ENCODE data around the gene SLC2A9. TPM values are rescaled to one million over a fixed set of nuclear protein-coding genes. Genes with fewer than 3 reads are reported as not detected.

Gene SLC2A9
- total RNA-seq, 1 experiment from 2014 or later: 33.3 TPM

DNA sequence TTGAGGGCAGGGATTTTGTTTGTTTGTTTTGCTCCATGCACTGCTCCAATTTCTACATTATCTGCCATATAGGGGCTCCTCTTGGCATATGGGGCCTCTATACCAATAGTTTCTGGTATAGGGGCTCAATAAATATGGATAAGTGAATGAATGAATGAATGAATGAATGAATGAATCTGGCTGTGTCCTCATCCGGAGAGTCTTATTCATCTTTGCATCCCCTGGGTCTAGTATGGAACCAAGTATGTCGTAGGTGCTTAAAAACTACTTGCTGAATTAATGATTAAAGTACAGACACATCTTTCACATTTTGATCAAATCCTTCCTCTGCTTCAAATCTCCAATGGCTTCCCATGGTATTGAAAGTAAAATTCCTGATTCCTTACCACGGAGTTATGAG is 159.7 kb downstream of the SLC2A9 start:
- Mint-ChIP-seq H3K4me3 (ENCODE audit: unreplicated experiment) (no peak overlapping the region), H3K4me1 (ENCODE audit: insufficient read depth, unreplicated experiment) (no peaks in the 10 kb centered on the region), H3K27ac (ENCODE audit: low read depth, unreplicated experiment) (no peak overlapping the region), H3K9me3 (ENCODE audit: unreplicated experiment) (no peaks in the 10 kb centered on the region), H3K27me3 (ENCODE audit: insufficient read depth, unreplicated experiment) (no peaks in the 10 kb centered on the region), H3K36me3 (ENCODE audit: insufficient read depth, unreplicated experiment) (no peaks in the 10 kb centered on the region)
- TF ChIP-seq, protein P1, sequence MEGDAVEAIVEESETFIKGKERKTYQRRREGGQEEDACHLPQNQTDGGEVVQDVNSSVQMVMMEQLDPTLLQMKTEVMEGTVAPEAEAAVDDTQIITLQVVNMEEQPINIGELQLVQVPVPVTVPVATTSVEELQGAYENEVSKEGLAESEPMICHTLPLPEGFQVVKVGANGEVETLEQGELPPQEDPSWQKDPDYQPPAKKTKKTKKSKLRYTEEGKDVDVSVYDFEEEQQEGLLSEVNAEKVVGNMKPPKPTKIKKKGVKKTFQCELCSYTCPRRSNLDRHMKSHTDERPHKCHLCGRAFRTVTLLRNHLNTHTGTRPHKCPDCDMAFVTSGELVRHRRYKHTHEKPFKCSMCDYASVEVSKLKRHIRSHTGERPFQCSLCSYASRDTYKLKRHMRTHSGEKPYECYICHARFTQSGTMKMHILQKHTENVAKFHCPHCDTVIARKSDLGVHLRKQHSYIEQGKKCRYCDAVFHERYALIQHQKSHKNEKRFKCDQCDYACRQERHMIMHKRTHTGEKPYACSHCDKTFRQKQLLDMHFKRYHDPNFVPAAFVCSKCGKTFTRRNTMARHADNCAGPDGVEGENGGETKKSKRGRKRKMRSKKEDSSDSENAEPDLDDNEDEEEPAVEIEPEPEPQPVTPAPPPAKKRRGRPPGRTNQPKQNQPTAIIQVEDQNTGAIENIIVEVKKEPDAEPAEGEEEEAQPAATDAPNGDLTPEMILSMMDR (IDR thresholded peaks at IDR 0.05; ENCODE audit: unreplicated experiment): no peak
- BruUV-seq (replicated peaks): no TSS peak
- POLR2A ChIA-PET: no interaction called here
- intact Hi-C loops (cut with micrococcal nuclease): no loop called here
- CTCF ChIA-PET: no interaction called here
- no peak for DNase-seq (ENCODE audit: unreplicated experiment)

DNA sequence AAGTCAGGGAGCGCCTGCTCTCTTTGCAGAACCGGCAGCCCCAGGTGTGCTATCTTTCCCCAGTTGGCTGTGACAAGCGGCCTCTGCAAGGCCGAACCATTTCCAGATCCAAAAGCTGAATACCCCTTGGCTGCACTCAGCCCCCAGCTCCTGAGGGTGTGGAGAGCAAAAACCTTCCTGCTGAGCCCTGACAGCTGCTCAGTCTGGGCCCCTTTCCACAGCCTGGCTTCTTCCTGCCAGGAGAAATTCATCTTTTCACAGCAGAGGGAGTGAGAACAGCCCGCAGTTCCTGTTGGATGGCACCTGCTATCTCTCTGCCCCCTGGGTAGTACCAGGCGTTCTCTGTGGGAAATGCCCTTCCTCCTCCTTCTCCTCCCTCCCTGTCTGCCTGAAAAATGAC is 161.5 kb downstream of the SLC2A9 start:
- H3K4me1 Mint-ChIP-seq (ENCODE audit: insufficient read depth, unreplicated experiment): no peaks in the 10 kb centered on the region
- no peaks in the 10 kb centered on the region for H3K9me3 Mint-ChIP-seq (ENCODE audit: unreplicated experiment)
- intact Hi-C loops (cut with micrococcal nuclease): no loop called here

DNA sequence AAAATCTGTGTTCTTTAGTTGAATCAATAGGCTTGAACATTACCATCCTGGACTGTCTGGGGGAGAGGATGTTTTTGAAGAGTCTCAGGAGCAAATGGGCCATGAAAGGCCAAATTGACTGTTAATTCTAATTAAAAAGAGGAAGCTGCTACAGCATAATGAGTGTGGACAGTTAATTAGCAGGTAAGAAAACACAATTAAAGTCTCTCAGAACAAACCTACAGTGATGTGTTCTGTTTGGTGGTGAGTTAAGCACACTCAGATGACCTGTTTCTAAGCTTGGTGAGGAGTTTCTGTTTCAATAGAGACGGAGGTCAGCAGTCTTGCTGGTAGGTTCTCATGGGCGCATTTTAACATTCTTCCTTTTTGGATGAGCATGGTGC is 171.8 kb downstream of the SLC2A9 start:
- TF ChIP-seq, protein P1 (IDR thresholded peaks at IDR 0.05; ENCODE audit: unreplicated experiment): no peak
- H3K36me3 Mint-ChIP-seq (ENCODE audit: insufficient read depth, unreplicated experiment): peaks cover 12% of the 10 kb centered on the region
- intact Hi-C loops (cut with micrococcal nuclease): no loop called here
- H3K9me3 Mint-ChIP-seq (ENCODE audit: unreplicated experiment): no peaks in the 10 kb centered on the region
- no peak overlapping the region for H3K4me3 Mint-ChIP-seq (ENCODE audit: unreplicated experiment)
- ChIA-PET POLR2A (no interaction called here), CTCF (no interaction called here)
- no peaks in the 10 kb centered on the region for H3K27me3 Mint-ChIP-seq (ENCODE audit: insufficient read depth, unreplicated experiment)
- DNase-seq (ENCODE audit: unreplicated experiment): no peak
- H3K27ac Mint-ChIP-seq (ENCODE audit: low read depth, unreplicated experiment): no peak overlapping the region
- BruUV-seq (replicated peaks): no TSS peak
- peaks cover 5% of the 10 kb centered on the region for H3K4me1 Mint-ChIP-seq (ENCODE audit: insufficient read depth, unreplicated experiment)

More for the DNA sequence above, 161.5 kb downstream of the SLC2A9 start:
- H3K27ac Mint-ChIP-seq (ENCODE audit: low read depth, unreplicated experiment): no peak overlapping the region
- POLR2A ChIA-PET: no interaction called here
- CTCF ChIA-PET: no interaction called here
- no peaks in the 10 kb centered on the region for H3K27me3 Mint-ChIP-seq (ENCODE audit: insufficient read depth, unreplicated experiment)
- no TSS peak for BruUV-seq (replicated peaks)
- TF ChIP-seq, protein P1 (IDR thresholded peaks at IDR 0.05; ENCODE audit: unreplicated experiment): no peak
- no peaks in the 10 kb centered on the region for H3K36me3 Mint-ChIP-seq (ENCODE audit: insufficient read depth, unreplicated experiment)
- DNase-seq (ENCODE audit: unreplicated experiment): no peak
- H3K4me3 Mint-ChIP-seq (ENCODE audit: unreplicated experiment): no peak overlapping the region

DNA sequence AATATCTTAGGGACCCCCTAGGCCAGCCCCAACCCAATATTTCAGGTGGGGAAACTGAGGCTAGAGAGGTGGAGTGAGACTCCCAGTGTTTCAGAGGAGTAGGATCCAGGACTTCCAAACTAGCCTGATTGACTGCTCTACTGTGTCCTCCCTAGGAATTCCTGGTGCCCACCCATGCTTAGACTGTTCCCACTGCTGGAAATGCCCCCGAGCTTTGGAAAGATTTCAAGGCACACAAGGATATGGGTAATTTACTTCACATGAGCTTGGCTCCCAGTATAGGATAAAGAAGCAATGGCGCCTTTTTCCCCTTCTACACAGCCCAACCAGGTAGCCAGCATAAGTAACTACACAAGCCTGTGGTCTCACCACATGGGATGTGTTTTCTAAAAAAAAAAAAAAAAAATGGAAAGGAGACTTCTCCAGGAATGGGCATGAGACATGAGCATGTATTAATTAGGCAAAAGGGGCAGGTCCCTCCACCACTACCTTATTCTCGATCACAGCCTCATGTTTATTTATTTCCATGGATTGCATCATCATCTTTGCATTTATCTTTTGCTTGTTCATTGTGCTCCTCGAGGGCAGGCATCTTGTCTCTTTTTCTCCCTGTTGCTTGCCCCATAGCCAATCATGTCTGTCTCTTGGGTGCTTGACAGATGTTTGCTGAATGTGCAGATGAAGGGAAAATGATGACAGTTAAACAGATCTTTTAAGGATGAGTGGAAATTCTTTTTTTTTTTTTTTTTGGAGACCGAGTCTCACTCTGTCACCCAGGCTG is 173.1 kb downstream of the SLC2A9 start:
- peaks cover 12% of the 10 kb centered on the region for H3K36me3 Mint-ChIP-seq (ENCODE audit: insufficient read depth, unreplicated experiment)
- POLR2A ChIA-PET: no interaction called here
- no peaks in the 10 kb centered on the region for H3K27me3 Mint-ChIP-seq (ENCODE audit: insufficient read depth, unreplicated experiment)
- DNase-seq (ENCODE audit: unreplicated experiment): no peak
- CTCF ChIA-PET: no interaction called here
- peaks cover 1% of the 10 kb centered on the region for H3K4me1 Mint-ChIP-seq (ENCODE audit: insufficient read depth, unreplicated experiment)
- no peaks in the 10 kb centered on the region for H3K9me3 Mint-ChIP-seq (ENCODE audit: unreplicated experiment)
- intact Hi-C loops (cut with micrococcal nuclease): no loop called here
- TF ChIP-seq, protein P1 (IDR thresholded peaks at IDR 0.05; ENCODE audit: unreplicated experiment): no peak
- H3K27ac Mint-ChIP-seq (ENCODE audit: low read depth, unreplicated experiment): no peak overlapping the region
- no peak overlapping the region for H3K4me3 Mint-ChIP-seq (ENCODE audit: unreplicated experiment)
- BruUV-seq (replicated peaks): no TSS peak

All from MCF 10A (cell line).